PC-3 (cell line): ENCODE results near the gene CACTIN. TPM values are rescaled to one million over a fixed set of nuclear protein-coding genes. Genes with fewer than 3 reads are reported as not detected.
A peak's percentile ranks its signal among the peaks of the same experiment; 100 is the strongest.

Source experiments
- ATAC-seq: fragments of 200-7000 bp; cut with Tn5 transposase; 2 replicates; pipeline ENCODE4 v1.9.1; 2020; ENCODE audit warnings: mild to moderate bottlenecking, moderate library complexity
- BruUV-seq: library from RNA; stranded (reverse); fragments of 400-500 nt; replicated peaks from 2 replicates; lab custom pipeline; 2021; lab: Mats Ljungman, UMichigan
- CTCF ChIA-PET: fragments of 300-600 bp; sonication (Branson Sonifier 250); formaldehyde crosslinking; loops from one replicate; lab custom pipeline; 2022; ENCODE audit warnings: antibody characterized with exemption; lab: Charles Lee
- POLR2A ChIA-PET: fragments of 300-600 bp; sonication (Branson Sonifier 250); formaldehyde crosslinking; loops from one replicate; lab custom pipeline; 2022; ENCODE audit warnings: antibody characterized with exemption; ENCODE audit not compliant: unreplicated experiment; lab: Charles Lee
- DNase-seq: peaks from one replicate; pipeline ENCODE4 v3.0.0-alpha.2; 2015
- H2AFZ ChIP-seq: fragments of 300-600 bp; sonication (generic); 2 replicates; pipeline ENCODE4 v1.6.0; 2016; ENCODE audit warnings: antibody characterized with exemption, low read length
- H3F3A ChIP-seq: fragments of 300-600 bp; sonication (generic); one replicate; pipeline ENCODE4 v1.6.0; 2017; ENCODE audit warnings: antibody characterized with exemption, low read length, control low read depth, mild to moderate bottlenecking; ENCODE audit not compliant: unreplicated experiment
- H3K27ac ChIP-seq: fragments of 300-600 bp; sonication (generic); 2 replicates; pipeline ENCODE4 v1.5.1; 2016; ENCODE audit warnings: mild to moderate bottlenecking, low read length
- H3K27me3 ChIP-seq: fragments of 300-600 bp; sonication (generic); 2 replicates; pipeline ENCODE4 v1.6.1; 2016; ENCODE audit warnings: low read length, mixed read lengths
- H3K36me3 ChIP-seq: fragments of 300-600 bp; sonication (generic); 2 replicates; pipeline ENCODE4 v1.6.1; 2016; ENCODE audit warnings: low read depth, mixed run types, low read length, mixed read lengths
- H3K4me1 ChIP-seq: fragments of 300-600 bp; sonication (generic); 2 replicates; pipeline ENCODE4 v1.5.1; 2016; ENCODE audit warnings: low read length; ENCODE audit not compliant: insufficient read depth
- H3K4me2 ChIP-seq: fragments of 300-600 bp; sonication (generic); 2 replicates; pipeline ENCODE4 v1.6.0; 2016; ENCODE audit warnings: low read length
- H3K4me3 ChIP-seq: fragments of 300-600 bp; sonication (generic); 2 replicates; pipeline ENCODE4 v1.5.1; 2016; ENCODE audit warnings: mild to moderate bottlenecking, low read length, mixed read lengths
- H3K79me2 ChIP-seq: fragments of 300-600 bp; sonication (generic); 2 replicates; pipeline ENCODE4 v1.6.1; 2017; ENCODE audit warnings: low read length, mixed read lengths
- H3K9ac ChIP-seq: fragments of 300-600 bp; sonication (generic); 2 replicates; pipeline ENCODE4 v1.6.0; 2016; ENCODE audit warnings: mild to moderate bottlenecking, low read length
- H3K9me2 ChIP-seq: fragments of 300-600 bp; sonication (generic); replicated peaks from 2 replicates; pipeline ENCODE4 v1.6.1; 2016; ENCODE audit warnings: mixed run types, low read length, mixed read lengths
- H3K9me3 ChIP-seq: fragments of 300-600 bp; sonication (generic); 2 replicates; pipeline ENCODE4 v1.6.1; 2016; ENCODE audit warnings: low read length, mixed read lengths
- H4K20me1 ChIP-seq: fragments of 300-600 bp; sonication (generic); 2 replicates; pipeline ENCODE4 v1.6.1; 2016; ENCODE audit warnings: low read length, mixed read lengths
- EZH2 ChIP-seq: fragments of 300-600 bp; sonication (generic); IDR thresholded peaks from one replicate; pipeline ENCODE4 v1.6.1; 2017; ENCODE audit warnings: antibody characterized with exemption, mild to moderate bottlenecking, low read length; ENCODE audit not compliant: unreplicated experiment
- EZH2phosphoT487 ChIP-seq: fragments of 300-600 bp; sonication (generic); IDR thresholded peaks from 2 replicates; pipeline ENCODE4 v1.6.1; 2018; ENCODE audit warnings: mild to moderate bottlenecking, antibody characterized with exemption, low read length, borderline replicate concordance
- intact Hi-C: fragments of 100-400 bp; cut with micrococcal nuclease; formaldehyde crosslinking; loops from 2 replicates; pipeline ENCODE4 v1.9.0; 2023
- total RNA-seq: library from RNA; depleted of rRNA; stranded (reverse); fragments of >200 nt; gene quantifications from 2 replicates; pipeline ENCODE4 v1.2.3, GENCODE V29; 2014
- TF ChIP-seq, protein P1 (sequence below): fragments of 300-600 bp; sonication (generic); conservative IDR thresholded peaks from 2 replicates; pipeline ENCODE4 v1.5.1; 2017; ENCODE audit warnings: antibody characterized with exemption, low read depth, mild to moderate bottlenecking, low read length

CACTIN gene
- total RNA-seq, 1 experiment from 2014 or later: 47.8 TPM

GRCh38 chr19:3604987-3605343 lies 21.6 kb downstream of the CACTIN start:
- no peak for ATAC-seq
- BruUV-seq: TSS peak; percentile 18
- H3K79me2 ChIP-seq: no peaks in the 10 kb centered on the region
- H3K9me2 ChIP-seq: no peaks in the 10 kb centered on the region
- no peak overlapping the region for H3K27ac ChIP-seq
- no peak overlapping the region for H3K4me3 ChIP-seq
- H3K27me3 ChIP-seq: no peaks in the 10 kb centered on the region
- no peak overlapping the region for H3K4me2 ChIP-seq
- CTCF ChIA-PET: no interaction called here
- POLR2A ChIA-PET: no interaction called here
- TF ChIP-seq EZH2phosphoT487: no peak
- TF ChIP-seq EZH2: no peak
- TF ChIP-seq, protein P1, sequence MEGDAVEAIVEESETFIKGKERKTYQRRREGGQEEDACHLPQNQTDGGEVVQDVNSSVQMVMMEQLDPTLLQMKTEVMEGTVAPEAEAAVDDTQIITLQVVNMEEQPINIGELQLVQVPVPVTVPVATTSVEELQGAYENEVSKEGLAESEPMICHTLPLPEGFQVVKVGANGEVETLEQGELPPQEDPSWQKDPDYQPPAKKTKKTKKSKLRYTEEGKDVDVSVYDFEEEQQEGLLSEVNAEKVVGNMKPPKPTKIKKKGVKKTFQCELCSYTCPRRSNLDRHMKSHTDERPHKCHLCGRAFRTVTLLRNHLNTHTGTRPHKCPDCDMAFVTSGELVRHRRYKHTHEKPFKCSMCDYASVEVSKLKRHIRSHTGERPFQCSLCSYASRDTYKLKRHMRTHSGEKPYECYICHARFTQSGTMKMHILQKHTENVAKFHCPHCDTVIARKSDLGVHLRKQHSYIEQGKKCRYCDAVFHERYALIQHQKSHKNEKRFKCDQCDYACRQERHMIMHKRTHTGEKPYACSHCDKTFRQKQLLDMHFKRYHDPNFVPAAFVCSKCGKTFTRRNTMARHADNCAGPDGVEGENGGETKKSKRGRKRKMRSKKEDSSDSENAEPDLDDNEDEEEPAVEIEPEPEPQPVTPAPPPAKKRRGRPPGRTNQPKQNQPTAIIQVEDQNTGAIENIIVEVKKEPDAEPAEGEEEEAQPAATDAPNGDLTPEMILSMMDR: no peak
- no peaks in the 10 kb centered on the region for H3F3A ChIP-seq
- H3K4me1 ChIP-seq: peaks cover 16% of the 10 kb centered on the region; the same call in 1 of the 2 replicates
- H2AFZ ChIP-seq: no peak overlapping the region
- intact Hi-C loops: no loop called here
- DNase-seq: no peak
- no peak overlapping the region for H3K9ac ChIP-seq
- H3K36me3 ChIP-seq: no peaks in the 10 kb centered on the region
- H3K9me3 ChIP-seq: no peaks in the 10 kb centered on the region
- H4K20me1 ChIP-seq: no peaks in the 10 kb centered on the region

- no peak overlapping the region for H3K4me3 ChIP-seq
- H4K20me1 ChIP-seq: no peaks in the 10 kb centered on the region
- no peaks in the 10 kb centered on the region for H3K79me2 ChIP-seq
- BruUV-seq: no TSS peak
- ATAC-seq: no peak
- TF ChIP-seq EZH2 (no peak), EZH2phosphoT487 (no peak)
- TF ChIP-seq, protein P1: no peak
- H3K9ac ChIP-seq: no peak overlapping the region
- no peak overlapping the region for H3K4me2 ChIP-seq
- ChIA-PET POLR2A (no interaction called here), CTCF (no interaction called here)
- H3K9me2 ChIP-seq: no peaks in the 10 kb centered on the region
- H3F3A ChIP-seq: no peaks in the 10 kb centered on the region
- intact Hi-C loops: no loop called here
- no peak for DNase-seq
- H3K27ac ChIP-seq: no peak overlapping the region
- H3K9me3 ChIP-seq: no peaks in the 10 kb centered on the region
- no peaks in the 10 kb centered on the region for H3K36me3 ChIP-seq
- H3K4me1 ChIP-seq: peaks cover 16% of the 10 kb centered on the region; the same call in 1 of the 2 replicates
- no peak overlapping the region for H2AFZ ChIP-seq
- no peaks in the 10 kb centered on the region for H3K27me3 ChIP-seq
Observed at GRCh38 chr19:3604227-3604986, 22.2 kb downstream of the CACTIN start.

- no peak overlapping the region for H3K27ac ChIP-seq
- no peak overlapping the region for H2AFZ ChIP-seq
- no peak overlapping the region for H3K9ac ChIP-seq
- BruUV-seq: no TSS peak
- ChIA-PET CTCF (no interaction called here), POLR2A (no interaction called here)
- no peaks in the 10 kb centered on the region for H3K9me2 ChIP-seq
- intact Hi-C loops: no loop called here
- no peak overlapping the region for H3K4me2 ChIP-seq
- ATAC-seq (no peak), DNase-seq (no peak)
- no peaks in the 10 kb centered on the region for H3K79me2 ChIP-seq
- TF ChIP-seq EZH2phosphoT487: no peak
- TF ChIP-seq, protein P1: no peak
- TF ChIP-seq EZH2: no peak
- H3K27me3 ChIP-seq: no peaks in the 10 kb centered on the region
- H3K4me1 ChIP-seq: peaks cover 16% of the 10 kb centered on the region; the same call in 1 of the 2 replicates
- no peaks in the 10 kb centered on the region for H3K36me3 ChIP-seq
- H3K9me3 ChIP-seq: no peaks in the 10 kb centered on the region
- no peak overlapping the region for H3K4me3 ChIP-seq
- H4K20me1 ChIP-seq: no peaks in the 10 kb centered on the region
- no peaks in the 10 kb centered on the region for H3F3A ChIP-seq
Observed at GRCh38 chr19:3603121-3603811, 23.3 kb downstream of the CACTIN start.
